K562 (cell line): ENCODE data around the gene FASN. TPM values are rescaled to one million over a fixed set of nuclear protein-coding genes. Genes with fewer than 3 reads are reported as not detected.
A peak's percentile ranks its signal among the peaks of the same experiment; 100 is the strongest.

Experiments used
- ATAC-seq: fragments of 200-7000 bp; cut with Tn5 transposase; 3 replicates; pipeline ENCODE4 v1.9.1; 2020; ENCODE audit warnings: moderate library complexity
- BruUV-seq: library from RNA; stranded (reverse); fragments of 400-500 nt; replicated peaks from 2 replicates; lab custom pipeline; 2021; lab: Mats Ljungman, UMichigan
- CTCF ChIA-PET: fragments of 300-600 bp; formaldehyde crosslinking; extraction: SDS; loops from one replicate; lab custom pipeline; 2021; ENCODE audit warnings: low intra/inter-chr PET ratio; lab: Yijun Ruan, JAX
- POLR2A ChIA-PET: fragments of 300-600, 350-650 bp; sonication (Branson Sonifier 250); formaldehyde crosslinking; extraction: SDS; loops from one replicate; lab custom pipeline; 2021; ENCODE audit warnings: antibody characterized with exemption, inconsistent platforms; lab: Yijun Ruan, JAX
- DNase-seq, 4 experiments: peaks; one replicate each; pipeline versions ENCODE4 v3.0.0 to v3.0.0-alpha.2; 2011 to 2018; ENCODE audit warnings: low spot score in 3 of 4, mixed read lengths in 3 of 4; ENCODE audit errors: extremely low read depth in 1 of 4
- FAIRE-seq: peaks from 2 replicates; lab custom pipeline; 2011; peaks lifted over from hg19 to GRCh38; lab: Jason Lieb, UNC
- H2AFZ ChIP-seq: 2 replicates; pipeline ENCODE4 v1.6.0; 2011; ENCODE audit warnings: low read depth, low read length, control low read depth, inconsistent platforms
- H3K27ac ChIP-seq: fragments of 200-600 bp; 3 replicates; pipeline ENCODE4 v1.8.0; 2011; ENCODE audit warnings: low read depth, mild to moderate bottlenecking, control low read depth, inconsistent platforms, low read length, moderate library complexity, mixed read lengths; ENCODE audit errors: extremely low read depth
- H3K27me3 ChIP-seq, 2 experiments: fragments of 300-600 bp in 1 of 2; 2 replicates in 1 of 2; 3 replicates in 1 of 2; pipeline versions ENCODE4 v1.6.0 to v1.8.0; 2011; ENCODE audit warnings: inconsistent platforms in 2 of 2, low read length in 2 of 2, mild to moderate bottlenecking in 1 of 2, mixed read lengths in 1 of 2, moderate library complexity in 1 of 2; ENCODE audit not compliant: control insufficient read depth in 2 of 2, insufficient read depth in 2 of 2
- H3K36me3 ChIP-seq: fragments of 300-600 bp; 3 replicates; pipeline ENCODE4 v1.8.0; 2011; ENCODE audit warnings: mild to moderate bottlenecking, low read length, inconsistent platforms; ENCODE audit not compliant: control insufficient read depth, insufficient read depth
- H3K4me1 ChIP-seq, 2 experiments: fragments of 200-600 bp in 1 of 2; replicated peaks in 1 of 2; 2 replicates in 1 of 2; 3 replicates in 1 of 2; pipeline versions ENCODE4 v1.5.1 to v1.8.0; 2011; ENCODE audit warnings: inconsistent platforms in 2 of 2, low read length in 2 of 2, mild to moderate bottlenecking in 1 of 2, mixed read lengths in 1 of 2, moderate library complexity in 1 of 2; ENCODE audit not compliant: control insufficient read depth in 2 of 2, insufficient read depth in 2 of 2
- H3K4me2 ChIP-seq: 2 replicates; pipeline ENCODE4 v1.6.1; 2011; ENCODE audit warnings: low read length, control low read depth, inconsistent platforms, mixed read lengths; ENCODE audit not compliant: insufficient read depth
- H3K4me3 ChIP-seq: fragments of 200-600 bp; sonication (generic), shearing (Covaris generic); 2 replicates; pipeline ENCODE4 v1.5.1; 2016; ENCODE audit warnings: control low read depth, inconsistent platforms
- H3K79me2 ChIP-seq: fragments of 200-600 bp; 3 replicates; pipeline ENCODE4 v1.8.0; 2011; ENCODE audit warnings: low read length, inconsistent platforms; ENCODE audit not compliant: control insufficient read depth, insufficient read depth
- H3K9ac ChIP-seq, 2 experiments: 2 replicates each; pipeline versions ENCODE4 v1.6.0 to v1.6.1; 2011; ENCODE audit warnings: low read depth in 2 of 2, low read length in 2 of 2, control low read depth in 1 of 2, inconsistent platforms in 1 of 2, mild to moderate bottlenecking in 1 of 2, mixed read lengths in 1 of 2; ENCODE audit not compliant: insufficient read depth in 1 of 2
- H3K9me1 ChIP-seq: one replicate; pipeline ENCODE4 v1.6.0; 2011; ENCODE audit warnings: inconsistent platforms, mild to moderate bottlenecking, low read length, moderate library complexity; ENCODE audit not compliant: control insufficient read depth, insufficient read depth
- H3K9me3 ChIP-seq: replicated peaks from 2 replicates; pipeline ENCODE4 v1.5.1; 2011; ENCODE audit warnings: low read depth, low read length, inconsistent platforms; ENCODE audit not compliant: control insufficient read depth, insufficient read depth
- H4K20me1 ChIP-seq: replicated peaks from 2 replicates; pipeline ENCODE4 v1.6.1; 2011; ENCODE audit warnings: low read length, inconsistent platforms, mixed read lengths; ENCODE audit not compliant: control insufficient read depth, insufficient read depth
- CXXC5 ChIP-seq: fragments of 250-450 bp; sonication (Bioruptor Pico); IDR thresholded peaks from 2 replicates; pipeline ENCODE4 v1.8.0; 2022; ENCODE audit warnings: inconsistent platforms, mild to moderate bottlenecking, moderate library complexity
- JUN ChIP-seq, 2 experiments: sonication (generic) in 1 of 2; formaldehyde crosslinking in 1 of 2; IDR thresholded peaks; 2 replicates each; pipeline versions ENCODE4 v1.6.1 to v1.8.0; 2012 to 2022; ENCODE audit warnings: borderline replicate concordance in 2 of 2, mild to moderate bottlenecking in 2 of 2, improper control_type of control experiment in 1 of 2, low read depth in 1 of 2, low read length in 1 of 2, missing genetic modification reagents in 1 of 2
- KAT8 ChIP-seq: fragments of 450-650 bp; IDR thresholded peaks from 2 replicates; pipeline ENCODE4 v1.6.1; 2016; ENCODE audit warnings: low read depth, mild to moderate bottlenecking
- KDM5B ChIP-seq: fragments of 200-600 bp; sonication (generic); IDR thresholded peaks from 2 replicates; pipeline ENCODE4 v1.6.1; 2012; ENCODE audit warnings: low read depth, mild to moderate bottlenecking, moderate library complexity, low read length, control low read depth, inconsistent platforms; ENCODE audit not compliant: insufficient replicate concordance
- MYC ChIP-seq, 2 experiments: fragments of 250-450 bp in 1 of 2; sonication (Bioruptor Pico) in 1 of 2; IDR thresholded peaks; 2 replicates each; pipeline versions ENCODE4 v1.5.1 to v1.6.1; 2012 to 2021; ENCODE audit warnings: low read depth in 2 of 2, borderline replicate concordance in 1 of 2, improper control_type of control experiment in 1 of 2, low read length in 1 of 2, mild to moderate bottlenecking in 1 of 2, moderate library complexity in 1 of 2
- ZEB2 ChIP-seq: fragments of 450-650 bp; IDR thresholded peaks from 2 replicates; pipeline ENCODE4 v1.6.1; 2016
- ZNF707 ChIP-seq: fragments of 250-450 bp; sonication (Bioruptor Pico); conservative IDR thresholded peaks from 2 replicates; pipeline ENCODE4 v1.8.0; 2022; ENCODE audit warnings: inconsistent platforms, mild to moderate bottlenecking, moderate library complexity
- WGBS: fragments of 100-300 bp; shearing (Covaris generic); methylation state at CpG from one replicate; pipeline ENCODE4 v1.1.6; 2016; ENCODE audit warnings: low coverage, mixed read lengths; ENCODE audit not compliant: insufficient coverage; ENCODE audit errors: missing lambda C conversion rate; 5-methylcytosine and 5-hydroxymethylcytosine counted together
- in situ Hi-C: fragments of 300-500 bp; cut with MboI; formaldehyde crosslinking; loops from 4 replicates; pipeline ENCODE4 v1.15.0; 2018; ENCODE audit warnings: inconsistent platforms, mixed read lengths
- intact Hi-C: fragments of 100-400 bp; cut with micrococcal nuclease; formaldehyde crosslinking; loops from 2 replicates; pipeline ENCODE4 v1.14.2; 2022
- polyA plus RNA-seq, 8 experiments: library from polyadenylated mRNA; depleted of rRNA in 4 of 8; stranded (reverse) in 5 of 8; unstranded in 3 of 8; fragments of >200 nt; fragmentation: Nextera tagmentation in 2 of 8; fragmentation: Illumina TruSeq in 1 of 8; extraction: Ambion mirVana in 2 of 8; extraction: Trizol in 1 of 8; gene quantifications; 2 replicates each; pipeline versions ENCODE4 v1.2.1 to v1.2.3, GENCODE V29; 2011 to 2014; ENCODE audit warnings: inconsistent platforms in 1 of 8, missing spikeins in 1 of 8
- total RNA-seq, 7 experiments: library from RNA; depleted of rRNA in 6 of 7; stranded (reverse); fragments of >200 nt in 6 of 7; fragmentation: Illumina TruSeq in 2 of 7; extraction: Trizol in 2 of 7; gene quantifications; 2 replicates each; pipeline versions ENCODE4 v1.2.1 to v1.2.3, GENCODE V29; 2011 to 2021; ENCODE audit warnings: low replicate concordance in 1 of 7
- TF ChIP-seq, protein P1 (sequence below): fragments of 450-650 bp; IDR thresholded peaks from 2 replicates; pipeline ENCODE4 v1.6.1; 2016; ENCODE audit warnings: borderline replicate concordance
- TF ChIP-seq, protein P2 (sequence below): sonication (generic); formaldehyde crosslinking; IDR thresholded peaks from 2 replicates; pipeline ENCODE4 v1.9.0; 2022; ENCODE audit warnings: mild to moderate bottlenecking, missing genetic modification reagents
- TF ChIP-seq, protein P3 (sequence below): IDR thresholded peaks from 2 replicates; pipeline ENCODE4 v1.6.1; 2016; ENCODE audit warnings: missing genetic modification characterization, missing compliant biosample characterization

Gene FASN
- total and polyA plus RNA-seq, 9 of the 15 experiments (the other 6 are each of a cell fraction or from before 2014, with no cell fraction given): 0.15 to 663 (median 49.9) TPM

DNA sequence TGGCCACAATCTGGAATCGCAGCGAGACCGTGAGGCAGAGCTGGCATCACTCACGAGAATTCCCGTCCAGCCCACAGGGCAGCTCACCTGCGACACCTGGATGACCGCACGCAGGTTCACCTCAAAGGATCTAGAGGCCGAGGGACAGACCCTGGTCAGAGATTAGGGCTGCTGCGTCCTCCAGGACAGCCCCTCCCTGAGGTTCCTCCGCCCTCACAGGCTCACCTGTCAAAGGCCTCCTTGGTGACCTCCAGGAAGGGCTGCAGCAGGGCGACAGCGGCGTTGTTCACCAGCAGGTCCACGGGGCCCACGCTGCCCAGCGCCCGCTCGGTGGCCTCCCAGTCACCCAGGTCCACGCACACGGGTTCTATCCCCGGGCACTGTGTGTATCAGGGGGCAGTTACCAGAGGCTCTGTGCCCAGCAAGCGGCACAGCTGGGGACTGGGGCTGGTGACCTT lies 61.4 kb downstream of the FASN start:
- H3K9ac ChIP-seq: peak overlapping the region; percentile 83 to 97
- in situ Hi-C loops: no loop called here
- no TSS peak for BruUV-seq
- H3K27me3 ChIP-seq: no peaks in the 10 kb centered on the region
- FAIRE-seq (no peak), ATAC-seq (no peak; the same call in 2 of the 3 replicates), DNase-seq (peak in 1 of 4 experiments; percentile 42)
- no peaks in the 10 kb centered on the region for H3K9me3 ChIP-seq
- peak overlapping the region; percentile 95 for H3K4me2 ChIP-seq
- TF ChIP-seq KAT8 (no peak), JUN (IDR thresholded peaks at IDR 0.05; ENCODE audit: borderline replicate concordance, low read depth, low read length) (no peak), JUN (CRISPR knock-in tag; IDR thresholded peaks at IDR 0.05; ENCODE audit: borderline replicate concordance) (no peak), ZEB2 (peak; percentile 71; the same call in 1 of the 2 replicates), KDM5B (peak; percentile 28), ZNF707 (CRISPR knock-in tag) (no peak), MYC (IDR thresholded peaks at IDR 0.05; ENCODE audit: low read depth, low read length) (no peak), MYC (CRISPR knock-in tag; IDR thresholded peaks at IDR 0.05; ENCODE audit: borderline replicate concordance, low read depth) (0 out of 2 replicates have a peak, but pooled peaks have one; percentile 57), CXXC5 (CRISPR knock-in tag) (no peak)
- TF ChIP-seq, protein P1, sequence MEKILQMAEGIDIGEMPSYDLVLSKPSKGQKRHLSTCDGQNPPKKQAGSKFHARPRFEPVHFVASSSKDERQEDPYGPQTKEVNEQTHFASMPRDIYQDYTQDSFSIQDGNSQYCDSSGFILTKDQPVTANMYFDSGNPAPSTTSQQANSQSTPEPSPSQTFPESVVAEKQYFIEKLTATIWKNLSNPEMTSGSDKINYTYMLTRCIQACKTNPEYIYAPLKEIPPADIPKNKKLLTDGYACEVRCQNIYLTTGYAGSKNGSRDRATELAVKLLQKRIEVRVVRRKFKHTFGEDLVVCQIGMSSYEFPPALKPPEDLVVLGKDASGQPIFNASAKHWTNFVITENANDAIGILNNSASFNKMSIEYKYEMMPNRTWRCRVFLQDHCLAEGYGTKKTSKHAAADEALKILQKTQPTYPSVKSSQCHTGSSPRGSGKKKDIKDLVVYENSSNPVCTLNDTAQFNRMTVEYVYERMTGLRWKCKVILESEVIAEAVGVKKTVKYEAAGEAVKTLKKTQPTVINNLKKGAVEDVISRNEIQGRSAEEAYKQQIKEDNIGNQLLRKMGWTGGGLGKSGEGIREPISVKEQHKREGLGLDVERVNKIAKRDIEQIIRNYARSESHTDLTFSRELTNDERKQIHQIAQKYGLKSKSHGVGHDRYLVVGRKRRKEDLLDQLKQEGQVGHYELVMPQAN: 0 out of 2 replicates have a peak, but pooled peaks have one; percentile 23
- TF ChIP-seq, protein P2, sequence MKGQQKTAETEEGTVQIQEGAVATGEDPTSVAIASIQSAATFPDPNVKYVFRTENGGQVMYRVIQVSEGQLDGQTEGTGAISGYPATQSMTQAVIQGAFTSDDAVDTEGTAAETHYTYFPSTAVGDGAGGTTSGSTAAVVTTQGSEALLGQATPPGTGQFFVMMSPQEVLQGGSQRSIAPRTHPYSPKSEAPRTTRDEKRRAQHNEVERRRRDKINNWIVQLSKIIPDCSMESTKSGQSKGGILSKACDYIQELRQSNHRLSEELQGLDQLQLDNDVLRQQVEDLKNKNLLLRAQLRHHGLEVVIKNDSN: peak; percentile 18; the same call in 1 of the 2 replicates
- TF ChIP-seq, protein P3, sequence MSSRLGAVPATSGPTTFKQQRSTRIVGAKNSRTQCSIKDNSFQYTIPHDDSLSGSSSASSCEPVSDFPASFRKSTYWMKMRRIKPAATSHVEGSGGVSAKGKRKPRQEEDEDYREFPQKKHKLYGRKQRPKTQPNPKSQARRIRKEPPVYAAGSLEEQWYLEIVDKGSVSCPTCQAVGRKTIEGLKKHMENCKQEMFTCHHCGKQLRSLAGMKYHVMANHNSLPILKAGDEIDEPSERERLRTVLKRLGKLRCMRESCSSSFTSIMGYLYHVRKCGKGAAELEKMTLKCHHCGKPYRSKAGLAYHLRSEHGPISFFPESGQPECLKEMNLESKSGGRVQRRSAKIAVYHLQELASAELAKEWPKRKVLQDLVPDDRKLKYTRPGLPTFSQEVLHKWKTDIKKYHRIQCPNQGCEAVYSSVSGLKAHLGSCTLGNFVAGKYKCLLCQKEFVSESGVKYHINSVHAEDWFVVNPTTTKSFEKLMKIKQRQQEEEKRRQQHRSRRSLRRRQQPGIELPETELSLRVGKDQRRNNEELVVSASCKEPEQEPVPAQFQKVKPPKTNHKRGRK (tag): no peak
- ChIA-PET POLR2A (interaction anchor here (0.6 to 6.4 kb wide), 5 partner anchors 8 to 31 kb away, joined by 3 to 51 read pairs (median 5); partner anchors contain the start of genes CENPX and LRRC45), CTCF (interaction anchor here (0.7 to 2.0 kb wide), 2 partner anchors 77 to 273 kb away, joined by 4 to 14 read pairs; no protein-coding TSS in a partner anchor)
- peaks cover 29 to 73% of the 10 kb centered on the region in 2 experiments for H3K4me1 ChIP-seq
- peaks cover 21% of the 10 kb centered on the region; the same call in 1 of the 2 replicates for H4K20me1 ChIP-seq
- 13% methylated on average over 23 of the region's 23 CpGs for WGBS
- no peak overlapping the region for H2AFZ ChIP-seq
- peak overlapping the region; percentile 97 for H3K4me3 ChIP-seq
- peak overlapping the region; percentile 98 for H3K27ac ChIP-seq
- H3K9me1 ChIP-seq: peaks cover 6% of the 10 kb centered on the region
- peaks cover 41% of the 10 kb centered on the region for H3K79me2 ChIP-seq
- peaks cover 38% of the 10 kb centered on the region; the same call in 2 of the 3 replicates for H3K36me3 ChIP-seq
- intact Hi-C loops: loop anchor here (10.0 kb wide), 1 partner anchor 308 kb away; no protein-coding TSS in a partner anchor
